Measurements from ENCODE around the gene CCDC88B.

The CCDC88B gene

GRCh38 chr11:64359712-64360445 lies 19.9 kb downstream of the CCDC88B start:
- no peak for DNase-seq (ENCODE audit: low read depth)

- no peak for DNase-seq (ENCODE audit: low read depth)
Observed at GRCh38 chr11:64360448-64360921, 20.5 kb downstream of the CCDC88B start.

GRCh38 chr11:64361659-64362058 lies 21.7 kb downstream of the CCDC88B start:
- DNase-seq (ENCODE audit: low read depth) = no peak

GRCh38 chr11:64362339-64362738 lies 22.3 kb downstream of the CCDC88B start:
- DNase-seq (ENCODE audit: low read depth) = no peak

- no peak for DNase-seq (ENCODE audit: low read depth)
Observed at GRCh38 chr11:64364435-64364834, 24.4 kb downstream of the CCDC88B start.

GRCh38 chr11:64364911-64365310 lies 24.9 kb downstream of the CCDC88B start:
- DNase-seq (ENCODE audit: low read depth) = no peak

- peak; percentile 36 for DNase-seq (ENCODE audit: low read depth)
Observed at GRCh38 chr11:64366751-64367150, 26.7 kb downstream of the CCDC88B start.

- no peak for DNase-seq (ENCODE audit: low read depth)
Observed at GRCh38 chr11:64367931-64368672, 28.1 kb downstream of the CCDC88B start.

- no peak for DNase-seq (ENCODE audit: low read depth)
Observed at GRCh38 chr11:64368673-64369074, 28.7 kb downstream of the CCDC88B start.

GRCh38 chr11:64369440-64370421 lies 29.7 kb downstream of the CCDC88B start:
- DNase-seq (ENCODE audit: low read depth) = no peak

- DNase-seq (ENCODE audit: low read depth) = no peak
Observed at GRCh38 chr11:64371201-64371600, 31.2 kb downstream of the CCDC88B start.

GRCh38 chr11:64372021-64372420 lies 32.0 kb downstream of the CCDC88B start:
- no peak for DNase-seq (ENCODE audit: low read depth)

- peak; percentile 36 for DNase-seq (ENCODE audit: low read depth)
Observed at GRCh38 chr11:64372802-64373597, 33.0 kb downstream of the CCDC88B start.

GRCh38 chr11:64373598-64373974 lies 33.6 kb downstream of the CCDC88B start:
- DNase-seq (ENCODE audit: low read depth) = no peak

GRCh38 chr11:64376071-64376470 lies 36.1 kb downstream of the CCDC88B start:
- no peak for DNase-seq (ENCODE audit: low read depth)

- DNase-seq (ENCODE audit: low read depth) = peak; percentile 41
Observed at GRCh38 chr11:64378335-64378880, 38.4 kb downstream of the CCDC88B start.

GRCh38 chr11:64379160-64379559 lies 39.2 kb downstream of the CCDC88B start:
- DNase-seq (ENCODE audit: low read depth) = no peak

GRCh38 chr11:64379817-64380709 lies 40.1 kb downstream of the CCDC88B start:
- no peak for DNase-seq (ENCODE audit: low read depth)

GRCh38 chr11:64381350-64381749 lies 41.3 kb downstream of the CCDC88B start:
- DNase-seq (ENCODE audit: low read depth) = no peak

- no peak for DNase-seq (ENCODE audit: low read depth)
Observed at GRCh38 chr11:64382047-64382446, 42.0 kb downstream of the CCDC88B start.
